Parathyroid adenoma (tissue), 2 donors: ENCODE data around the gene ADAMTSL4.
A peak's percentile ranks its signal among the peaks of the same experiment; 100 is the strongest.

Experiments
- H2AFZ ChIP-seq: fragments of 300-600 bp; sonication (generic); one replicate; pipeline ENCODE4 v1.7.0; 2017; ENCODE audit warnings: antibody characterized with exemption, mild to moderate bottlenecking
- H3K27ac ChIP-seq: fragments of 300-600 bp; sonication (generic); one replicate; pipeline ENCODE4 v1.7.0; 2017
- H3K27me3 ChIP-seq: fragments of 300-600 bp; sonication (generic); one replicate; pipeline ENCODE4 v1.7.0; 2017; ENCODE audit warnings: low read length; ENCODE audit not compliant: control insufficient read depth, insufficient read depth
- H3K36me3 ChIP-seq: fragments of 300-600 bp; sonication (generic); one replicate; pipeline ENCODE4 v1.7.0; 2017; ENCODE audit warnings: low read length; ENCODE audit not compliant: control insufficient read depth, insufficient read depth
- H3K4me1 ChIP-seq: fragments of 300-600 bp; sonication (generic); one replicate; pipeline ENCODE4 v1.7.0; 2017; ENCODE audit warnings: control low read depth
- H3K4me2 ChIP-seq: fragments of 300-600 bp; sonication (generic); one replicate; pipeline ENCODE4 v1.7.0; 2017; ENCODE audit warnings: low read length
- H3K4me3 ChIP-seq: fragments of 300-600 bp; sonication (generic); one replicate; pipeline ENCODE4 v1.7.0; 2017; ENCODE audit warnings: low read depth, low read length
- H3K79me2 ChIP-seq: fragments of 300-600 bp; sonication (generic); one replicate; pipeline ENCODE4 v1.7.0; 2017; ENCODE audit warnings: control low read depth
- H3K9ac ChIP-seq: fragments of 300-600 bp; sonication (generic); one replicate; pipeline ENCODE4 v1.7.0; 2017; ENCODE audit warnings: mild to moderate bottlenecking
- H3K9me3 ChIP-seq: fragments of 300-600 bp; sonication (generic); one replicate; pipeline ENCODE4 v1.7.0; 2017; ENCODE audit warnings: low read length; ENCODE audit not compliant: control insufficient read depth
- TF ChIP-seq, protein P1 (sequence below): fragments of 300-600 bp; sonication (generic); IDR thresholded peaks from one replicate; pipeline ENCODE4 v1.7.0; 2017; ENCODE audit warnings: antibody characterized with exemption, mild to moderate bottlenecking
- donor health status: primary hyperparathyroidism.

Gene ADAMTSL4

DNA sequence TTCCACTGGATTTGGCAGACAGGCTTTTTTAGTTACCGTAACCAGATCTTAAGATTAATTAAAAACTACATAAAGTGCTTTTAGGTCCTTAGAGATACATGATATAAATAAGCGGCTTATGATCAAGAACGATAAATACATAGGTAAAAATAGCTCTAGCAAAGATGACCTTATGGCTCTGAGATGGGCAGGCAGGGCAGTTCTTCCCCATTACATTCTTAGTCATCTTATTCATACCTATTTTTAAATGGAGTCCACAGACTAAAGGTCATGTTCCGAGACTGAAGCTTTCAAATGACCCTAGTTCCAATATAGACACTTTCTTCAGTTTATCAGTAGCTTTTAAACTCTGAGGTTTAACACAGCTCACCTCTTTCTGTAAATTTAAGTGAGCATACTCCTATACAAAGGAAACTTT, 25.9 kb downstream of the ADAMTSL4 start:
- Histone ChIP-seq H2AFZ (no peak overlapping the region), H3K79me2 (peaks cover 38% of the 10 kb centered on the region), H3K36me3 (no peaks in the 10 kb centered on the region), H3K27ac (peak overlapping the region; percentile 3), H3K4me2 (peak overlapping the region; percentile 64), H3K4me1 (peaks cover 13% of the 10 kb centered on the region), H3K9ac (no peak overlapping the region), H3K27me3 (no peaks in the 10 kb centered on the region), H3K4me3 (peak overlapping the region; percentile 99), H3K9me3 (no peaks in the 10 kb centered on the region)
- TF ChIP-seq, protein P1, sequence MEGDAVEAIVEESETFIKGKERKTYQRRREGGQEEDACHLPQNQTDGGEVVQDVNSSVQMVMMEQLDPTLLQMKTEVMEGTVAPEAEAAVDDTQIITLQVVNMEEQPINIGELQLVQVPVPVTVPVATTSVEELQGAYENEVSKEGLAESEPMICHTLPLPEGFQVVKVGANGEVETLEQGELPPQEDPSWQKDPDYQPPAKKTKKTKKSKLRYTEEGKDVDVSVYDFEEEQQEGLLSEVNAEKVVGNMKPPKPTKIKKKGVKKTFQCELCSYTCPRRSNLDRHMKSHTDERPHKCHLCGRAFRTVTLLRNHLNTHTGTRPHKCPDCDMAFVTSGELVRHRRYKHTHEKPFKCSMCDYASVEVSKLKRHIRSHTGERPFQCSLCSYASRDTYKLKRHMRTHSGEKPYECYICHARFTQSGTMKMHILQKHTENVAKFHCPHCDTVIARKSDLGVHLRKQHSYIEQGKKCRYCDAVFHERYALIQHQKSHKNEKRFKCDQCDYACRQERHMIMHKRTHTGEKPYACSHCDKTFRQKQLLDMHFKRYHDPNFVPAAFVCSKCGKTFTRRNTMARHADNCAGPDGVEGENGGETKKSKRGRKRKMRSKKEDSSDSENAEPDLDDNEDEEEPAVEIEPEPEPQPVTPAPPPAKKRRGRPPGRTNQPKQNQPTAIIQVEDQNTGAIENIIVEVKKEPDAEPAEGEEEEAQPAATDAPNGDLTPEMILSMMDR: no peak

DNA sequence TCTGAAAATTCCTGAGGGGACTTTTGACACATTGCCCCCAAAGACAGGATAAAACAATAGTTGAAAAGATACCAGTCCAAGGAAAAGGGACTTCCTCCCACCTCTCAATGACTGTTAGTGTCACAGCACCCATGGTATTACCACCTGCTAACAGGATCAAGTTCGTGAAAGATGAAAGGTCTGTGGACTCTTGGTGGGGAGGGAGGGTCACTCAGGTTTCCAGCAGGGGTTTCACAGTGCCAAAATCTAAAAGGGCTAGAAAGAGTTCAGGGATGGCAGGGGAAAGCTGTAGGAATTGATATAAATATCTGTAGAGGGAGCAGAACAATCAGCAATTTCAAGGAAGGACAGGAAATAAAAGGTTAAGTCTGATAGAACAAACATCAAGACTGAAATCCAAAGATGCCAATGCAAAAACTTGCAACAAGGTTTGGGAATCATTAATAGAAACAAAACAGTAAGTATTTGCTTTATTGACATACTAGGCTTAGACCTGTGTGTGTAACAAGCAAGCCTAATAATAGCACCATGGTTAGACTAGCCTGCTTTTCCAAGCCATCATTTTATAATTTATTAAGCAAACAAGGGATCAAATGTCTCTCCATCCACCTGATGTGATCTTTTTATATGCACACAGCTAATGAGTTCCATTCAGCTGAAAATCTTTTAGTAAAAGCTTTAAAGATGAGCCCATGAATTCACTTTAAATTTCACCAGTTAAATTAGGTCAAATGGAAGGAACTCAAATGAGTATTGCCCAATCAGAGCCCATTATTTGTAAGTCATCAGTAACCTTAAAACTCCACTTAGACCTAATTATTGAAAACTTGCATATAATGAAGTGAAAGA, 26.5 kb downstream of the ADAMTSL4 start:
- H3K36me3 ChIP-seq: no peaks in the 10 kb centered on the region
- H3K4me3 ChIP-seq: peak overlapping the region; percentile 99
- H3K9me3 ChIP-seq: no peaks in the 10 kb centered on the region
- H3K79me2 ChIP-seq: peaks cover 38% of the 10 kb centered on the region
- H3K27me3 ChIP-seq: no peaks in the 10 kb centered on the region
- H3K4me2 ChIP-seq: peak overlapping the region; percentile 64
- H3K27ac ChIP-seq: peak overlapping the region; percentile 3
- H3K4me1 ChIP-seq: peaks cover 15% of the 10 kb centered on the region
- H3K9ac ChIP-seq: no peak overlapping the region
- TF ChIP-seq, protein P1: no peak
- H2AFZ ChIP-seq: no peak overlapping the region

DNA sequence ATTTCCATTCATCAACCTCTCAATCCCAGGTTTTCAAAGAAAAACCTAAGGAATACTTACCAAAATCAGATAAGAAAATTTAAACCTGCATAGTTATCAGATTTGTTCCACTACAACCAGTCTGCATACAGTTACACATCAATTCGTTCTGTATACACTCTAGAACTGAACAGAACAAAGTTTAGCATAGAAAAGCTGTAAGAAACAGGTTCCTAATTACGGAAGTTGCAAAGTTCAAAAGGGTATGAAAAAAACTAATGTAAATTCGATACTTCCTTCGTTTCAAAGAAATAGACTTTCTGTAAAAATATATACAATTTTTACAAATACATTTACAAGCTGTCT, 27.1 kb downstream of the ADAMTSL4 start:
- Histone ChIP-seq H3K4me1 (peaks cover 15% of the 10 kb centered on the region), H3K9ac (no peak overlapping the region), H3K36me3 (no peaks in the 10 kb centered on the region)

DNA sequence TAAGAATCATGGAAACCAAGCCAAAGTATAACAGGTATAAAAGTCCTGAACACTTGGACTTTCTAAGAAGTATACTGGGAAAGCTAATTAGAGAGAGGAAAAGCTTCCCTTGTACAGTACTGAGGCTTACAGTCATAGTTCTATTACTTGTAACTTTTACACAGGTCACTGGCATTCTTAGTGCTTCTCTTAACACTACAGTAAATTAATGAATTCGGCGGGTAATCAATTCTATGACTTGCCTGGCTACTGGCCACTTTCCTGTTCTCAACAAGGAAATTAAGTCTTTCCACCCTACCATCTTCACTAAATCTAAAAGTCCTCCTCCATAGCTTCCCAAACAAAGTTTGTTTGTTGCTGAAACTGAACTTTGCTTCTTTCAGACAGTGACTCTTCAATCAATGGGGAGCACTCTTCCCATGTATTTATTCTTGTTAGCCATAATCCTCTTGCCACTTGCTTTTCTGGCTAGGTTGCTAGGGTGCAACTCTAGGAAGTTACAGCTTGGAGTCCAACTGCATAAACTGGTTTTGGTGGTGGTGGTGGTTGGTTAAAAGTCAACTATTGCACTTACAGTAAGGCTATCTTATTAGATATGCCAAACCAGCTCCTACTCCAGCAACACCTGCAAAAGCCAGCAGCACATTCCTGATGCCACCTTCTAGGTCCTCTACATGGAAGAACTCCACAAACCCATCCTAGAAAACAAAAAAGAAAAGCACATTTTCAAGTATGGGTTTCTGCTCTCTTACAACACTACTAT, 27.8 kb downstream of the ADAMTSL4 start:
- peak overlapping the region; percentile 64 for H3K4me2 ChIP-seq
- no peak overlapping the region for H3K9ac ChIP-seq
- no peaks in the 10 kb centered on the region for H3K27me3 ChIP-seq
- H3K27ac ChIP-seq: peak overlapping the region; percentile 97
- no peaks in the 10 kb centered on the region for H3K9me3 ChIP-seq
- H3K4me3 ChIP-seq: peak overlapping the region; percentile 99
- no peaks in the 10 kb centered on the region for H3K36me3 ChIP-seq
- no peak overlapping the region for H2AFZ ChIP-seq
- H3K4me1 ChIP-seq: peaks cover 15% of the 10 kb centered on the region
- peaks cover 38% of the 10 kb centered on the region for H3K79me2 ChIP-seq
- TF ChIP-seq, protein P1: no peak

More for the DNA sequence above, 27.1 kb downstream of the ADAMTSL4 start:
- Histone ChIP-seq H3K9me3 (no peaks in the 10 kb centered on the region), H2AFZ (no peak overlapping the region), H3K27ac (peak overlapping the region; percentile 97), H3K4me2 (peak overlapping the region; percentile 64), H3K79me2 (peaks cover 38% of the 10 kb centered on the region), H3K27me3 (no peaks in the 10 kb centered on the region), H3K4me3 (peak overlapping the region; percentile 99)
- TF ChIP-seq, protein P1: no peak
